ENCODE data around the gene SLC25A43. TPM values are rescaled to one million over a fixed set of nuclear protein-coding genes. Genes with fewer than 3 reads are reported as not detected.

The SLC25A43 gene
- total and polyA plus RNA-seq, 9 of the 15 experiments (the other 6 are each of a cell fraction or from before 2014, with no cell fraction given) = 1.3 to 8.4 (median 4.0) TPM

GRCh38 chrX:119398974-119399771, at the start of gene SLC25A43 (continued):
- TF ChIP-seq, protein P1, sequence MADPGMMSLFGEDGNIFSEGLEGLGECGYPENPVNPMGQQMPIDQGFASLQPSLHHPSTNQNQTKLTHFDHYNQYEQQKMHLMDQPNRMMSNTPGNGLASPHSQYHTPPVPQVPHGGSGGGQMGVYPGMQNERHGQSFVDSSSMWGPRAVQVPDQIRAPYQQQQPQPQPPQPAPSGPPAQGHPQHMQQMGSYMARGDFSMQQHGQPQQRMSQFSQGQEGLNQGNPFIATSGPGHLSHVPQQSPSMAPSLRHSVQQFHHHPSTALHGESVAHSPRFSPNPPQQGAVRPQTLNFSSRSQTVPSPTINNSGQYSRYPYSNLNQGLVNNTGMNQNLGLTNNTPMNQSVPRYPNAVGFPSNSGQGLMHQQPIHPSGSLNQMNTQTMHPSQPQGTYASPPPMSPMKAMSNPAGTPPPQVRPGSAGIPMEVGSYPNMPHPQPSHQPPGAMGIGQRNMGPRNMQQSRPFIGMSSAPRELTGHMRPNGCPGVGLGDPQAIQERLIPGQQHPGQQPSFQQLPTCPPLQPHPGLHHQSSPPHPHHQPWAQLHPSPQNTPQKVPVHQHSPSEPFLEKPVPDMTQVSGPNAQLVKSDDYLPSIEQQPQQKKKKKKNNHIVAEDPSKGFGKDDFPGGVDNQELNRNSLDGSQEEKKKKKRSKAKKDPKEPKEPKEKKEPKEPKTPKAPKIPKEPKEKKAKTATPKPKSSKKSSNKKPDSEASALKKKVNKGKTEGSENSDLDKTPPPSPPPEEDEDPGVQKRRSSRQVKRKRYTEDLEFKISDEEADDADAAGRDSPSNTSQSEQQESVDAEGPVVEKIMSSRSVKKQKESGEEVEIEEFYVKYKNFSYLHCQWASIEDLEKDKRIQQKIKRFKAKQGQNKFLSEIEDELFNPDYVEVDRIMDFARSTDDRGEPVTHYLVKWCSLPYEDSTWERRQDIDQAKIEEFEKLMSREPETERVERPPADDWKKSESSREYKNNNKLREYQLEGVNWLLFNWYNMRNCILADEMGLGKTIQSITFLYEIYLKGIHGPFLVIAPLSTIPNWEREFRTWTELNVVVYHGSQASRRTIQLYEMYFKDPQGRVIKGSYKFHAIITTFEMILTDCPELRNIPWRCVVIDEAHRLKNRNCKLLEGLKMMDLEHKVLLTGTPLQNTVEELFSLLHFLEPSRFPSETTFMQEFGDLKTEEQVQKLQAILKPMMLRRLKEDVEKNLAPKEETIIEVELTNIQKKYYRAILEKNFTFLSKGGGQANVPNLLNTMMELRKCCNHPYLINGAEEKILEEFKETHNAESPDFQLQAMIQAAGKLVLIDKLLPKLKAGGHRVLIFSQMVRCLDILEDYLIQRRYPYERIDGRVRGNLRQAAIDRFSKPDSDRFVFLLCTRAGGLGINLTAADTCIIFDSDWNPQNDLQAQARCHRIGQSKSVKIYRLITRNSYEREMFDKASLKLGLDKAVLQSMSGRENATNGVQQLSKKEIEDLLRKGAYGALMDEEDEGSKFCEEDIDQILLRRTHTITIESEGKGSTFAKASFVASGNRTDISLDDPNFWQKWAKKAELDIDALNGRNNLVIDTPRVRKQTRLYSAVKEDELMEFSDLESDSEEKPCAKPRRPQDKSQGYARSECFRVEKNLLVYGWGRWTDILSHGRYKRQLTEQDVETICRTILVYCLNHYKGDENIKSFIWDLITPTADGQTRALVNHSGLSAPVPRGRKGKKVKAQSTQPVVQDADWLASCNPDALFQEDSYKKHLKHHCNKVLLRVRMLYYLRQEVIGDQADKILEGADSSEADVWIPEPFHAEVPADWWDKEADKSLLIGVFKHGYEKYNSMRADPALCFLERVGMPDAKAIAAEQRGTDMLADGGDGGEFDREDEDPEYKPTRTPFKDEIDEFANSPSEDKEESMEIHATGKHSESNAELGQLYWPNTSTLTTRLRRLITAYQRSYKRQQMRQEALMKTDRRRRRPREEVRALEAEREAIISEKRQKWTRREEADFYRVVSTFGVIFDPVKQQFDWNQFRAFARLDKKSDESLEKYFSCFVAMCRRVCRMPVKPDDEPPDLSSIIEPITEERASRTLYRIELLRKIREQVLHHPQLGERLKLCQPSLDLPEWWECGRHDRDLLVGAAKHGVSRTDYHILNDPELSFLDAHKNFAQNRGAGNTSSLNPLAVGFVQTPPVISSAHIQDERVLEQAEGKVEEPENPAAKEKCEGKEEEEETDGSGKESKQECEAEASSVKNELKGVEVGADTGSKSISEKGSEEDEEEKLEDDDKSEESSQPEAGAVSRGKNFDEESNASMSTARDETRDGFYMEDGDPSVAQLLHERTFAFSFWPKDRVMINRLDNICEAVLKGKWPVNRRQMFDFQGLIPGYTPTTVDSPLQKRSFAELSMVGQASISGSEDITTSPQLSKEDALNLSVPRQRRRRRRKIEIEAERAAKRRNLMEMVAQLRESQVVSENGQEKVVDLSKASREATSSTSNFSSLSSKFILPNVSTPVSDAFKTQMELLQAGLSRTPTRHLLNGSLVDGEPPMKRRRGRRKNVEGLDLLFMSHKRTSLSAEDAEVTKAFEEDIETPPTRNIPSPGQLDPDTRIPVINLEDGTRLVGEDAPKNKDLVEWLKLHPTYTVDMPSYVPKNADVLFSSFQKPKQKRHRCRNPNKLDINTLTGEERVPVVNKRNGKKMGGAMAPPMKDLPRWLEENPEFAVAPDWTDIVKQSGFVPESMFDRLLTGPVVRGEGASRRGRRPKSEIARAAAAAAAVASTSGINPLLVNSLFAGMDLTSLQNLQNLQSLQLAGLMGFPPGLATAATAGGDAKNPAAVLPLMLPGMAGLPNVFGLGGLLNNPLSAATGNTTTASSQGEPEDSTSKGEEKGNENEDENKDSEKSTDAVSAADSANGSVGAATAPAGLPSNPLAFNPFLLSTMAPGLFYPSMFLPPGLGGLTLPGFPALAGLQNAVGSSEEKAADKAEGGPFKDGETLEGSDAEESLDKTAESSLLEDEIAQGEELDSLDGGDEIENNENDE (IDR thresholded peaks at IDR 0.05; ENCODE audit: low read depth, low read length) = no peak
- TF ChIP-seq PHF8 (IDR thresholded peaks at IDR 0.05; ENCODE audit: borderline replicate concordance, low read length) (peak; percentile 72; the same call in 1 of the 2 replicates), FOS (IDR thresholded peaks at IDR 0.05; ENCODE audit: extremely low read depth, insufficient read length) (no peak), POLR2A (conservative IDR thresholded peaks at IDR 0.05) (peak; percentile 41; the same call in 1 of the 2 replicates), POLR2G (IDR thresholded peaks at IDR 0.05; ENCODE audit: low read depth, low read length) (peak; percentile 85), RBFOX2 (IDR thresholded peaks at IDR 0.05; ENCODE audit: low read depth, low read length) (peak; percentile 76), ZNF77 (CRISPR knock-in tag; IDR thresholded peaks at IDR 0.05) (no peak), ZNF436 (CRISPR knock-in tag; IDR thresholded peaks at IDR 0.05) (no peak), ZNF589 (CRISPR knock-in tag; IDR thresholded peaks at IDR 0.05; ENCODE audit: low read depth) (no peak), ID3 (CRISPR knock-in tag; IDR thresholded peaks at IDR 0.05) (no peak), ID3 (tag; IDR thresholded peaks at IDR 0.05) (0 out of 2 replicates have a peak, but pooled peaks have one; percentile 30), MAZ (CRISPR knock-in tag; conservative IDR thresholded peaks at IDR 0.05 in 1 of 2, IDR thresholded peaks at IDR 0.05 in 1 of 2) (peak in 1 of 2 experiments; percentile 62; a peak in 2 of 4 replicates), PRPF4 (IDR thresholded peaks at IDR 0.05; ENCODE audit: insufficient read depth, low read depth, low read length, poor library complexity, severe bottlenecking) (no peak)
- TF ChIP-seq, protein P2, sequence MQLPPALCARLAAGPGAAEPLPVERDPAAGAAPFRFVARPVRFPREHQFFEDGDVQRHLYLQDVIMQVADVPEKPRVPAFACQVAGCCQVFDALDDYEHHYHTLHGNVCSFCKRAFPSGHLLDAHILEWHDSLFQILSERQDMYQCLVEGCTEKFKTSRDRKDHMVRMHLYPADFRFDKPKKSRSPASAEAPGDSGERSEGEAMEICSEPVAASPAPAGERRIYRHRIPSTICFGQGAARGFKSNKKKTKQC (CRISPR knock-in tag; IDR thresholded peaks at IDR 0.05) = peak; percentile 62; the same call in 1 of the 2 replicates
